Right cardiac atrium (tissue), 5 donors: Measurements from ENCODE around the gene ZCCHC3. TPM values are rescaled to one million over a fixed set of nuclear protein-coding genes. Genes with fewer than 3 reads are reported as not detected.
"Not testable (repeated sequence)": the region's sequence is repeated elsewhere in the genome, so short reads cannot be mapped to it uniquely, and the experiment has no call there.

Experiments used
- ATAC-seq, 2 donors: fragments of 200-7000 bp; cut with Tn5 transposase; one replicate each; pipeline versions ENCODE4 v1.8.0 to v1.9.1; 2020; ENCODE audit warnings: moderate library complexity in 2 of 2, mild to moderate bottlenecking in 1 of 2
- DNase-seq, 3 donors: peaks; one replicate each; pipeline ENCODE4 v3.0.0-alpha.2; 2020
- H3K27ac ChIP-seq: one replicate; pipeline ENCODE4 v1.5.1; 2013; ENCODE audit warnings: mild to moderate bottlenecking, low read length, control low read depth, moderate library complexity
- H3K27me3 ChIP-seq: one replicate; pipeline ENCODE4 v1.6.1; 2013; ENCODE audit not compliant: control insufficient read depth, insufficient read depth
- H3K4me1 ChIP-seq: one replicate; pipeline ENCODE4 v1.6.1; 2013; ENCODE audit warnings: low read length; ENCODE audit not compliant: control insufficient read depth, insufficient read depth
- H3K4me3 ChIP-seq: one replicate; pipeline ENCODE4 v1.5.1; 2013; ENCODE audit warnings: low read length, control low read depth
- H3K9me3 ChIP-seq: one replicate; pipeline ENCODE4 v1.6.1; 2013; ENCODE audit warnings: low read length; ENCODE audit not compliant: control insufficient read depth
- whole genome bisulfite sequencing: extraction: QIAGEN DNeasy Blood & Tissue Kit; methylation state at CpG from one replicate; pipeline ENCODE4 v1.1.7; 2013; 5-methylcytosine and 5-hydroxymethylcytosine counted together
- intact Hi-C, 4 donors: fragments of 100-400 bp; cut with DNase I; formaldehyde crosslinking; loops; one replicate each; pipeline versions ENCODE4 v1.11.0 to v1.14.0; 2022 to 2023
- polyA plus RNA-seq: library from polyadenylated mRNA; stranded (reverse); fragments of 200-250 nt; gene quantifications from one replicate; pipeline ENCODE4 v1.2.3, GENCODE V29; 2013
- total RNA-seq, 4 donors: library from RNA; stranded (reverse); fragmentation: NEBNext Ultra II Directional; extraction: Animal tissue kit (Norgen Biotek cat#: 25700); gene quantifications; one replicate each; pipeline ENCODE4 v1.2.1, GENCODE V29; 2021
- donor health status: healthy with polysubstance abuse.
- donor health status: DM: no; HTN: yes; CAD: no.
- donor health status: DM: no; HTN: no; CAD: no.
- donor health status: DM: no; HTN: yes; CAD: no; lungs with severe emphysema.
- donor health status: DM: yes; HTN: yes; CAD: no.

Gene ZCCHC3
- total and polyA plus RNA-seq, 5 donors = 10.5 to 14.3 (median 13.6) TPM

GRCh38 chr20:328027-328974 lies 30.9 kb downstream of the ZCCHC3 start:
- Histone ChIP-seq H3K27me3 (no peaks in the 10 kb centered on the region), H3K9me3 (no peaks in the 10 kb centered on the region), H3K4me3 (peak overlapping the region; percentile 79), H3K4me1 (no peaks in the 10 kb centered on the region), H3K27ac (peak overlapping the region; percentile 16)
- intact Hi-C loops = loop anchor here in 1 of 4 donors (10.0 kb wide), 1 partner anchor 54 kb away; no protein-coding TSS in a partner anchor
- DNase-seq = peak in 1 of 3 donors; percentile 59
- ATAC-seq = no peak
- WGBS = 41% methylated on average over 31 of the region's 31 CpGs

- Histone ChIP-seq H3K4me1 (no peaks in the 10 kb centered on the region), H3K27me3 (no peaks in the 10 kb centered on the region), H3K9me3 (no peaks in the 10 kb centered on the region), H3K4me3 (no peak overlapping the region), H3K27ac (no peak overlapping the region)
- WGBS = 45% methylated on average over 7 of the region's 7 CpGs
- DNase-seq (no peak), ATAC-seq (no peak)
- intact Hi-C loops = loop anchor here in 1 of 4 donors (10.0 kb wide), 1 partner anchor 54 kb away; no protein-coding TSS in a partner anchor
These were observed 31.8 kb downstream of the ZCCHC3 start for GRCh38 chr20:328975-329695.

GRCh38 chr20:329851-330232 lies 32.5 kb downstream of the ZCCHC3 start:
- Histone ChIP-seq H3K27me3 (no peaks in the 10 kb centered on the region), H3K9me3 (no peaks in the 10 kb centered on the region), H3K27ac (no peak overlapping the region), H3K4me3 (no peak overlapping the region), H3K4me1 (no peaks in the 10 kb centered on the region)
- WGBS = 78% methylated on average over 4 of the region's 4 CpGs
- no peak for DNase-seq
- no peak for ATAC-seq
- intact Hi-C loops = loop anchor here in 2 of 4 donors (10.0 kb wide), 2 partner anchors 55 to 115 kb away; no protein-coding TSS in a partner anchor

GRCh38 chr20:330233-331149 lies 33.1 kb downstream of the ZCCHC3 start:
- H3K4me3 ChIP-seq = no peak overlapping the region
- ATAC-seq (peak; percentile 2 to 15), DNase-seq (peak in 1 of 3 donors; percentile 69)
- H3K27ac ChIP-seq = no peak overlapping the region
- no peaks in the 10 kb centered on the region for H3K27me3 ChIP-seq
- H3K9me3 ChIP-seq = no peaks in the 10 kb centered on the region
- whole genome bisulfite sequencing = 45% methylated on average over 16 of the region's 16 CpGs
- intact Hi-C loops = loop anchor here in 1 of 4 donors (10.0 kb wide), 1 partner anchor 116 kb away; no protein-coding TSS in a partner anchor
- no peaks in the 10 kb centered on the region for H3K4me1 ChIP-seq

DNA sequence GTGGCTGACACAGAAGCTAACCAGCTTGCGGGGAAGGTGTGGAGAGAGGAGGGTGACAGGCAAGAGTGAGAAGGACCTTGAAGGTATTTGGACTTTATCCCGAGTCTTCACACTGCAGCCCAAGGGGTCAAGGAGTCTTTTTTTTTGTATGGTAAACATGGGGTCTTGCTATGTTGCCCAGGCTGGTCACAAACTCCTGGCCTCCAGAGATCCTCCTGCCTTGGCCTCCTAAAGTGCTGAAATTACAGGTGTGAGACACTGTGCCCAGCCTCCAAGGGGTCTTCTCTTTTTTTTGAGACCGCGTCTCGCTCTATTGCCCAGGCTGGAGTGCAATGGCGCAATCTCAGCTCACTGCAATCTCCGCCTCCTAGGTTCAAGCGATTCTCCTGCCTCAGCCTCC lies 37.2 kb downstream of the ZCCHC3 start:
- intact Hi-C loops = loop anchor here in 1 of 4 donors (10.0 kb wide), 1 partner anchor 120 kb away; no protein-coding TSS in a partner anchor
- Histone ChIP-seq H3K4me1 (no peaks in the 10 kb centered on the region), H3K27me3 (no peaks in the 10 kb centered on the region), H3K27ac (no peak overlapping the region), H3K9me3 (no peaks in the 10 kb centered on the region), H3K4me3 (no peak overlapping the region)
- no peak for ATAC-seq
- DNase-seq = no peak
- WGBS = 94% methylated on average over 8 of the region's 8 CpGs

- not testable (repeated sequence) for DNase-seq, H3K9me3 ChIP-seq, H3K27ac ChIP-seq, ATAC-seq, H3K27me3 ChIP-seq, H3K4me1 ChIP-seq, H3K4me3 ChIP-seq
- intact Hi-C loops = loop anchor here in 1 of 4 donors (10.0 kb wide), 1 partner anchor 121 kb away; no protein-coding TSS in a partner anchor
- WGBS = 87% methylated on average over 1 of the region's 1 CpG
These were observed 38.7 kb downstream of the ZCCHC3 start for GRCh38 chr20:336040-336439.

- ATAC-seq (no peak), DNase-seq (no peak)
- Histone ChIP-seq H3K9me3 (no peaks in the 10 kb centered on the region), H3K4me3 (no peak overlapping the region), H3K27ac (no peak overlapping the region), H3K4me1 (peaks cover 3% of the 10 kb centered on the region), H3K27me3 (no peaks in the 10 kb centered on the region)
- intact Hi-C loops = no loop called here
- 75% methylated on average over 2 of the region's 2 CpGs for WGBS
These were observed 44.3 kb downstream of the ZCCHC3 start for GRCh38 chr20:341682-342081.

GRCh38 chr20:343107-343506 lies 45.7 kb downstream of the ZCCHC3 start:
- intact Hi-C loops = no loop called here
- no peaks in the 10 kb centered on the region for H3K9me3 ChIP-seq
- H3K4me3 ChIP-seq = no peak overlapping the region
- no peaks in the 10 kb centered on the region for H3K27me3 ChIP-seq
- no peak overlapping the region for H3K27ac ChIP-seq
- ATAC-seq (no peak), DNase-seq (no peak)
- peaks cover 3% of the 10 kb centered on the region for H3K4me1 ChIP-seq

- intact Hi-C loops = no loop called here
- Histone ChIP-seq H3K27me3 (no peaks in the 10 kb centered on the region), H3K27ac (no peak overlapping the region), H3K4me1 (peaks cover 5% of the 10 kb centered on the region), H3K4me3 (peak overlapping the region; percentile 62), H3K9me3 (no peaks in the 10 kb centered on the region)
- ATAC-seq (no peak), DNase-seq (peak in 1 of 3 donors; percentile 63)
- WGBS = 67% methylated on average over 9 of the region's 9 CpGs
These were observed 48.8 kb downstream of the ZCCHC3 start for GRCh38 chr20:346033-346639.
